ENCODE measurements around the gene LCE2A. TPM values are rescaled to one million over a fixed set of nuclear protein-coding genes. Genes with fewer than 3 reads are reported as not detected.
"Not testable (repeated sequence)": the region's sequence is repeated elsewhere in the genome, so short reads cannot be mapped to it uniquely, and the experiment has no call there.

The LCE2A gene, protein sequence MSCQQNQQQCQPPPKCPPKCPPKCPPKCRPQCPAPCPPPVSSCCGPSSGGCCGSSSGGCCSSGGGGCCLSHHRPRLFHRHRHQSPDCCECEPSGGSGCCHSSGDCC
- not detected in 2 replicates for total RNA-seq

DNA sequence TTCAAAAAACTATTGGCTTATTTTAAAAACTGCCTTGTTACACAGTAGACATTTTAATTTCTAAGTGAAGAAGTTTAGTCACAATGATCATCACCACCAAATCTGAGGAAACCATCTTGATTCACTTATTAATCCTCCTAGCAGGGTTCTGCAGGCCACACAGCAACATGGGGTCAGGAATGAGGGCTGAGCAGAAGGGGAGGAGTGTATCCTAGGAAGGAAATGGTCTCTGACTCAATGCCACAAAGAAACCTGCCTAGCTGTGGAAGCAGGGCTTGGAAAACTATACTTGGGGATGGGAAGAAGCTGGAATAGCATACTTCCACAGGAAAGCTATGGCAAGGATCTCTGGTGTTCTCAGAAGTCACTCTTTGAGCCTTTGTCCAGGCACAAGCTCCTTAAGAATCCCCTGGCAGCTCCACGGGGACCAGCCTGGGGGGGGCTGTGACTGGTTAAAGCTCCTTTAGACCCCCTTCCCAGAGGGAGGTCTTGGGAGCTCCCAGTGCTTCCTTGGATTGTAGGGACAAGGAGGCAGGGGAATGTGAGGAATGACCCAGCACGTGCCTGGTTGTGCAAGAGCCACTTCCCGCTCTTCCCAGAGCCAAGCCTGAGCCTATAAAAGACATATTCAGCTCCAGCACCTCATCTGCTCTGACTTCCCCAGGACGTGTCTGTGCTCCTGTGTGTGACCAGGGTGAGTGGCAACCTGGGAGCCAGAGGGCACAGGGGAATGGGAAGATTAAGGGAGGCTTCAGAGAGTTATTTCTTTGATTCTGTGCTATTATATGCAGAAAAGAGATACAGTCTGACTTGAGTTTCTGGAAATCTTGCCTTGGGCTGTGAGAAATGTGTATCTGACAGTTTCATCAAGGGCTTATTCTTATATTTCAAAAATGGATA is at the start of gene LCE2A:
TSS of gene LCE2A (plus strand) at position 645 of the 900 bp plus-strand sequence. CDS start 557 bp downstream, outside the sequence.
- TF ChIP-seq, protein P1, sequence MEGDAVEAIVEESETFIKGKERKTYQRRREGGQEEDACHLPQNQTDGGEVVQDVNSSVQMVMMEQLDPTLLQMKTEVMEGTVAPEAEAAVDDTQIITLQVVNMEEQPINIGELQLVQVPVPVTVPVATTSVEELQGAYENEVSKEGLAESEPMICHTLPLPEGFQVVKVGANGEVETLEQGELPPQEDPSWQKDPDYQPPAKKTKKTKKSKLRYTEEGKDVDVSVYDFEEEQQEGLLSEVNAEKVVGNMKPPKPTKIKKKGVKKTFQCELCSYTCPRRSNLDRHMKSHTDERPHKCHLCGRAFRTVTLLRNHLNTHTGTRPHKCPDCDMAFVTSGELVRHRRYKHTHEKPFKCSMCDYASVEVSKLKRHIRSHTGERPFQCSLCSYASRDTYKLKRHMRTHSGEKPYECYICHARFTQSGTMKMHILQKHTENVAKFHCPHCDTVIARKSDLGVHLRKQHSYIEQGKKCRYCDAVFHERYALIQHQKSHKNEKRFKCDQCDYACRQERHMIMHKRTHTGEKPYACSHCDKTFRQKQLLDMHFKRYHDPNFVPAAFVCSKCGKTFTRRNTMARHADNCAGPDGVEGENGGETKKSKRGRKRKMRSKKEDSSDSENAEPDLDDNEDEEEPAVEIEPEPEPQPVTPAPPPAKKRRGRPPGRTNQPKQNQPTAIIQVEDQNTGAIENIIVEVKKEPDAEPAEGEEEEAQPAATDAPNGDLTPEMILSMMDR (conservative IDR thresholded peaks at IDR 0.05; ENCODE audit: low read depth, low read length), result no peak
- no peak within 1 kb of the TSS for H3K4me3 ChIP-seq (ENCODE audit: low read depth, low read length)
- DNase-seq (ENCODE audit: low read depth), result no peak

DNA sequence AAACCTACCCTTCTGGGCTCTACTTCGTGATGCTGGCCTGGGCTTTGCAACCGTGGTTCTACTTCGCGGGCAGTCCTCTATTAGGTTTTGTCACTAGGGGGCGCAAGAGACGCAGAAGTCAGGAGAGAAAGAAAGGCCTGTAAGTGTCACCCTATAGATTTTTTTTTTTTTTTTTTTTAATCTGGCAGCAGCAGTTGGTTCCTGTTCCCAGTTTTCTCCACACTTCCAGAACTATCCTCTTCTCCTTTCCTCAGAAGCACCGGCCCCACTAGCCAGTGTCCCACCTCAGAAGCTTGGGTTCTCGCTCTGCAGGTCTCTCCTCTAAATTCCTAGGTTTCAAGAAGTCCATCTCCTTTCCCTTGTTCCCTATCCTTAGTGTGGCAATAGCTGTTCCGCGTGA is 44.0 kb upstream of the LCE2A start:
- no peak overlapping the region for H3K4me3 ChIP-seq (ENCODE audit: low read depth, low read length)
- DNase-seq (ENCODE audit: low read depth), result no peak
- TF ChIP-seq, protein P1 (conservative IDR thresholded peaks at IDR 0.05; ENCODE audit: low read depth, low read length), result peak; percentile 82

DNA sequence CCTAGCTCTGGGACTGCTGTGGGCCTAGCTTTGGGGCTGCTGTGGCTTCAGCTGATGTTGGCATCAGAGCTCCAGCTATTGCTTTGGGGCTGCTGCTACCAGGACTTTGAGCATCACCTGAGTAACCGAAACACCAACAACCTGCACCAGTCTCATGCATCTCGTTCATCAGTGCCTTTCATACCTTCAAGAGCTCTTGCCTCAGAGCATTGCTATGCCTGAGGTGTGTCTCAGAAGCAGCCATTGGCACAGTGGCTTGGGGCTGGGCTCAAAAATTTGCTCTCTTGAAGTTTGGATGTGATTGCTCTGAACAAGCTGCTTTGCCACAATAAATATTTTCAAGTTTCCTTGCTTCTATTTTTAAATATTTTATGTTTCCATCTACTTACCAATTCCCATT is 41.7 kb upstream of the LCE2A start:
- TF ChIP-seq, protein P1 (conservative IDR thresholded peaks at IDR 0.05; ENCODE audit: low read depth, low read length), result no peak
- H3K4me3 ChIP-seq (ENCODE audit: low read depth, low read length), result no peak overlapping the region
- DNase-seq (ENCODE audit: low read depth), result no peak

DNA sequence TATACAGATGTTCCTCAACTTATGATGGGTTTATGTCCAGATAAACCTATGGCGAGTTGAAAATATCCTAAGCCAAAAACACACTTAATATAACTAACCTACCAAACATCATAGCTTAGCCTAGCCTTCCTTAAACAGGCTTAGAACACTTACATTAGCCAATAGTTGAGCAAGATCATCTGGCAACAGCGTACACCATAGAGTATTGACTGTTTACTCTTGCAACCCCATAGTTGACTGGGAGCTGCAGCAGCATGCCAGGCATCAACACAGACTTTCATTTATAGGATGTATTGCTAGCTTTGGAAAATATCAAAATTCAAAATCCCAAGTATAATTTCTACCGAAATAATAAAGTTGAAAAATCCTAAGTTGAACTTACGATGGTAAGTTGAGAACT is 40.5 kb upstream of the LCE2A start:
- no peak overlapping the region for H3K4me3 ChIP-seq (ENCODE audit: low read depth, low read length)
- TF ChIP-seq, protein P1 (conservative IDR thresholded peaks at IDR 0.05; ENCODE audit: low read depth, low read length), result no peak
- DNase-seq (ENCODE audit: low read depth), result no peak

DNA sequence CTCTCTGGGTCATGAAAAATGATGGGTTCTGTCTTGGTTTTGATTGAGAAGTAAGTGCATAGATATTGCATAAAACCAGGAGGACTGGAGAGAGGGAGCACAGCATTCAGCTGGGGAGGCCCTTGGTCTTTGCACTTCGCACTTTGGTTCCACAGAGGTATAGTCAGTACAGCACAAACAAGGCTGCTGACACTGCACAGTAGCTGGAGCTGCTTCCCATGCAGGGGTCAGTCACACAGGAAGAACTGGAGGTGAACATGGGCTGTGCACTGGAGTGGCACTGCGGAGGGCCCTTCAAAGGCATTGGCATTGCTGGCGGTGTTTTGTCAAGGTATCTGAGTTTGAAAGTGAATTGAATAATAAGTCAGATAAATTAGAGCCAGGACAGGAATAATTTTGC is 39.5 kb upstream of the LCE2A start:
- TF ChIP-seq, protein P1 (conservative IDR thresholded peaks at IDR 0.05; ENCODE audit: low read depth, low read length), result no peak
- no peak for DNase-seq (ENCODE audit: low read depth)
- no peak overlapping the region for H3K4me3 ChIP-seq (ENCODE audit: low read depth, low read length)

DNA sequence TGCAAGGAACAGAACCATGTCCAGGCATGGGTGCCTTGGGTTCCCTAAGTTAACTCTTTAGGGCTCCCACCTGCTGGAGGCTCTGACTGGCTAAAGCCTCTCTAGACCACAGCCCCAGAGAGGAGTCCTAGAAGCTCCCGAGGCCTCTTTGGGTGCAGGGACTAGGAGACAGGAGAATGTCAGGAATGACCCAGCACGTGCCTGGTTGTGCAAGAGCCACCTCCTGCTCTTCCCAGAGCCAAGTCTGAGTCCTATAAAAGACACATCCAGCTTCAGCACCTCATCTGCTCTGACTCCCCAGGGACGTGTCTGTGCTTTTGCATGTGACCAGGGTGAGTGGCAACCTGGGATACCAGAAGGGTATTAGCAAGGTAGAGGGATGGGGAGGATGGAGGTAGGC is 35.0 kb upstream of the LCE2A start, which contains the start of gene LCE2D:
TSS of gene LCE2D (plus strand) at position 283 of the 400 bp plus-strand sequence. CDS start 726 bp downstream, outside the sequence.
- TF ChIP-seq, protein P1 (conservative IDR thresholded peaks at IDR 0.05; ENCODE audit: low read depth, low read length), result no peak
- no peak for DNase-seq (ENCODE audit: low read depth)

DNA sequence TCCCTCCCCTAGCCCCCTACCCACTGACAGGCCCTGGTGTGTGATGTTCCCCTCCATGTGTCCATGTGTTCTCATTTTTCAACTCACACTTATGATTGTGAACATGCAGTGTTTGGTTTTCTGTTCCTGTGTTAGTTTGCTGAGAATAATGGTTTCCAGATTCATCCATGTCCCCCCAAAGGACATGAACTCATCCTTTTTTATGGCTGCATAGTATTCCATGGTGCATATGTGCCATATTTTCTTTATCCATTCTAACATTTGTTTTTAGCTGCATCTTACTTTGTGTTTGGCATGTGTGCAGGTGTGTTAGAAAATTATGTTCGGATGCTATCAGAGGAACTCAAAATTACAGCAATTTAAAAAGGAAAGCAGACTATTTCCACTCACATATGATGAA is 32.0 kb upstream of the LCE2A start:
- not testable (repeated sequence) for H3K4me3 ChIP-seq (ENCODE audit: low read depth, low read length); DNase-seq (ENCODE audit: low read depth)

More for the DNA sequence above, 35.0 kb upstream of the LCE2A start, which contains the start of gene LCE2D:
- no peak within 1 kb of the TSS for H3K4me3 ChIP-seq (ENCODE audit: low read depth, low read length)

All from epithelial cell of proximal tubule (primary cell).